Psoas muscle (tissue), 8 donors: ENCODE measurements around the gene TBC1D1. TPM values are rescaled to one million over a fixed set of nuclear protein-coding genes. Genes with fewer than 3 reads are reported as not detected.

Experiments
- ATAC-seq, 4 donors: fragments of 200-7000 bp; cut with Tn5 transposase; one replicate each; pipeline ENCODE4 v1.9.1; 2020; ENCODE audit warnings: moderate library complexity in 3 of 4, mild to moderate bottlenecking in 2 of 4
- DNase-seq, 2 donors: peaks; one replicate each; pipeline ENCODE4 v3.0.0-alpha.2; 2020
- H3K27ac ChIP-seq: fragments of 200-600 bp; one replicate; pipeline ENCODE4 v1.8.0; 2022
- H3K27me3 ChIP-seq, 3 donors: fragments of 200-600 bp in 1 of 3; one replicate each; pipeline versions ENCODE4 v1.6.1 to v1.8.0; 2013 to 2022; ENCODE audit warnings: low read length in 2 of 3, mild to moderate bottlenecking in 2 of 3, moderate library complexity in 1 of 3; ENCODE audit not compliant: insufficient read depth in 3 of 3
- H3K36me3 ChIP-seq, 2 donors: fragments of 200-600 bp in 1 of 2; one replicate each; pipeline versions ENCODE4 v1.6.1 to v1.8.0; 2013 to 2022; ENCODE audit warnings: low read depth in 1 of 2, mild to moderate bottlenecking in 1 of 2, moderate library complexity in 1 of 2; ENCODE audit not compliant: insufficient read depth in 1 of 2
- H3K4me1 ChIP-seq: fragments of 200-600 bp; one replicate; pipeline ENCODE4 v1.8.0; 2022
- H3K4me3 ChIP-seq: fragments of 200-600 bp; one replicate; pipeline ENCODE4 v1.8.0; 2022; ENCODE audit warnings: mild to moderate bottlenecking
- H3K9me3 ChIP-seq: fragments of 200-600 bp; one replicate; pipeline ENCODE4 v1.8.0; 2022
- WGBS, 3 donors: extraction: QIAGEN DNeasy Blood & Tissue Kit; methylation state at CpG; one replicate each; pipeline versions ENCODE4 v1.1.6 to v1.1.7; 2013; 5-methylcytosine and 5-hydroxymethylcytosine counted together
- intact Hi-C, 2 donors: fragments of 100-400 bp; cut with DNase I; formaldehyde crosslinking; loops; one replicate each; pipeline versions ENCODE4 v1.11.0 to v1.14.2; 2022
- polyA plus RNA-seq, 3 donors: library from polyadenylated mRNA; stranded (reverse); fragments of 200-250 nt; gene quantifications; one replicate each; pipeline ENCODE4 v1.2.3, GENCODE V29; 2013
- total RNA-seq, 4 donors: library from RNA; stranded (reverse); fragmentation: NEBNext Ultra II Directional in 2 of 4; extraction: Animal tissue kit (Norgen Biotek cat#: 25700) in 2 of 4; gene quantifications; one replicate each; pipeline versions ENCODE4 v1.2.1 to v1.2.4, GENCODE V29; 2021 to 2023
- TF ChIP-seq, protein P1 (sequence below): fragments of 200-600 bp; IDR thresholded peaks from one replicate; pipeline ENCODE4 v1.8.0; 2022; ENCODE audit warnings: antibody characterized with exemption
- donor health status: healthy with polysubstance abuse.
- donor health status: DM: no; HTN: no; CAD: no; lungs with moderate emphysema.
- donor health status: Bipolar disorder and iron deficiency.
- donor health status: healthy.
- donor health status: DM: yes; HTN: yes; CAD: no.
- donor health status: DM: no; HTN: no; CAD: no.
- donor health status: DM: no; HTN: no; CAD: no.
- donor health status: DM: yes; HTN: yes; CAD: no.

The TBC1D1 gene
- total and polyA plus RNA-seq, 7 donors, result 18.1 to 130 (median 42.5) TPM

DNA sequence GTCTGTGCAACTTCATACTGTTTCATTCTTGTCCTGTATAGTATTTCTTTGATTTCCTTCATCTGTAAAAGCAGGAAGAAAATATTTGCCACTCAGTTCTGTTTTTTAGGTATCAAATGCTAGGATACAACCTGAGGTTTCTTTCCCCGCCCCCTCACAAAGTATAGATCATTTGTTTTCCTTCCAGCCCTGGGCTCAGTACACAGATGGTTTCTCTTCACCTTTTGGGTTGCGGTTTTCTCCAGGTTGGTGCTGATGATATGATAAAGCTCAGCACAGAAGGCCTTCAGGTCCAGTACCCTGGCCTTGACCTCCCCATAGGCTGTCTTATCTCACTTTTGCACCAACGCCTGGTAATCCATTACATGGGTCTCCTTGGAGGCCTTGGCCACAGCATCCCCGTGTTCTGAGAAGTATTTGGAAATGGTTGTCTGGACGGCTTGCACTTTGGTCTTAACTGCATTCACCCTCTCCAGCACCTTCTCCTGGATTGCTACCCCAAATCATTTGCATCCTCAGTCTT lies 104.5 kb downstream of the TBC1D1 start:
- TF ChIP-seq, protein P1, sequence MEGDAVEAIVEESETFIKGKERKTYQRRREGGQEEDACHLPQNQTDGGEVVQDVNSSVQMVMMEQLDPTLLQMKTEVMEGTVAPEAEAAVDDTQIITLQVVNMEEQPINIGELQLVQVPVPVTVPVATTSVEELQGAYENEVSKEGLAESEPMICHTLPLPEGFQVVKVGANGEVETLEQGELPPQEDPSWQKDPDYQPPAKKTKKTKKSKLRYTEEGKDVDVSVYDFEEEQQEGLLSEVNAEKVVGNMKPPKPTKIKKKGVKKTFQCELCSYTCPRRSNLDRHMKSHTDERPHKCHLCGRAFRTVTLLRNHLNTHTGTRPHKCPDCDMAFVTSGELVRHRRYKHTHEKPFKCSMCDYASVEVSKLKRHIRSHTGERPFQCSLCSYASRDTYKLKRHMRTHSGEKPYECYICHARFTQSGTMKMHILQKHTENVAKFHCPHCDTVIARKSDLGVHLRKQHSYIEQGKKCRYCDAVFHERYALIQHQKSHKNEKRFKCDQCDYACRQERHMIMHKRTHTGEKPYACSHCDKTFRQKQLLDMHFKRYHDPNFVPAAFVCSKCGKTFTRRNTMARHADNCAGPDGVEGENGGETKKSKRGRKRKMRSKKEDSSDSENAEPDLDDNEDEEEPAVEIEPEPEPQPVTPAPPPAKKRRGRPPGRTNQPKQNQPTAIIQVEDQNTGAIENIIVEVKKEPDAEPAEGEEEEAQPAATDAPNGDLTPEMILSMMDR, result no peak
- intact Hi-C loops, result no loop called here
- DNase-seq (no peak), ATAC-seq (no peak)
- no peak overlapping the region for H3K4me3 ChIP-seq
- 91 to 94% (median 92%) methylated on average over 5 of the region's 5 CpGs for WGBS, 3 donors
- H3K27me3 ChIP-seq, result no peaks in the 10 kb centered on the region
- no peaks in the 10 kb centered on the region for H3K36me3 ChIP-seq
- no peaks in the 10 kb centered on the region for H3K4me1 ChIP-seq
- no peak overlapping the region for H3K27ac ChIP-seq
- H3K9me3 ChIP-seq, result no peaks in the 10 kb centered on the region

DNA sequence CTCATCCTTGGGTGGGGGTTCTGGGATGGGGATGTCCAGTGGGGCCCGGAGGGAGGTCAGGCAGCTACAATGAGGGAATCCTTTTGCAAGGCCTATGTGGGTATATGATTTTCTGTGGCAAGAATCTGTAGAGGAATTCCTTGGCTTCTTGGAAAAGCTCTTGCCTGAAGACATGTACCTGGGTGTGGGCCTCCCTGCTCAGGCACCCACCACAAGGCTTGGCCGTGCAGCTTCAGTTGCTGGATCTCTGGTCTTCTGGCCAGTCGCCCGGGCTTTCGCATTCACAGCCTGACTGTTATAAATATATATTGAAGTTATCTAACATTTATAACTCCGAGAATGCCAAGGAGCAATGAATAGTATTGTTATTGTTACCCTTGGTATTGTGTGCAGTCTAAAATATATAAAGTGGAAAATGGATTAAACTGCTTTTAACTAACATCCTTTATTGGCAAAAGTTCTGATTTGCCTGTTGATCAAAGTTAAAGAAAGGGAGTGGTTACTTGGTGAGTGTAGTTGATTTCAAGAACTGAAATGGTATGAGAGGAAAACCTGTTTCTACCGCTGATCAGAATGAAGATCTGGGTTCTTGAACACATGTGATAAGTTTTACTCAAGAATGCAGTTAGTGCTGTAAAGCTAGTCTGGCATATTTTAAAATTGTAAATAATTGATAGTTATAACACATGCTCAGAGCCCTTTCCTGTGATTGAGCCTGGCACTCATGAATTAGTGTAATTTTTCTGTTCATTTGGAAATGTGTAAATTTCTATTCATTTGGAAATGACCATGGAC lies 105.3 kb downstream of the TBC1D1 start:
- Histone ChIP-seq H3K4me1 (no peaks in the 10 kb centered on the region), H3K36me3 (peaks cover 0 to 2% of the 10 kb centered on the region in 2 donors), H3K4me3 (no peak overlapping the region), H3K9me3 (no peaks in the 10 kb centered on the region), H3K27me3 (no peaks in the 10 kb centered on the region), H3K27ac (no peak overlapping the region)
- DNase-seq, result peak in 1 of 2 donors; percentile 56
- 65 to 92% (median 75%) methylated on average over 7 of the region's 7 CpGs for WGBS, 3 donors
- intact Hi-C loops, result no loop called here
- peak in 1 of 4 donors; percentile 42 for ATAC-seq
- TF ChIP-seq, protein P1, result no peak

DNA sequence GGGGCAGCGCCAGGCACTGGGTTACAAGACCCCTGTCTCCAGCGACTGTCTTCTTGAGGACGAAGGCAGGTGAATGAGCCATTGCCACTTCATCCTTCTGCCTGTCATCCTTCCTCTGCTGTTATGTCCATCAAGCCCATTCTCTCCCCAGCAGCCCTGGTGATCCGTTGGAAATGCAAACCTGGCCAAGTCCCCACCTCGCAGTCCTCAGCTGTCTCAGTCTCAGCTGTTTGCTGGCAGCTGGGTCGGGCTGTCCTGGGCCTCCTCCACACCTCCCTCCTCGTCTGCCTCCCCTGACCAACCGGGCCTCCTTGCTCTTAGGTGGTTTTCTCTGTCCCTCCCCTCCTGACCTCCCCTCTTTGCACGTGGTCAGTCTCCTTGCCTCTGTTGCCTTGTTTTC lies 107.3 kb downstream of the TBC1D1 start:
- intact Hi-C loops, result no loop called here
- peak in 3 of 4 donors; percentile 43 to 64 (median 62) for ATAC-seq
- 39 to 56% (median 40%) methylated on average over 9 of the region's 9 CpGs for WGBS, 3 donors
- Histone ChIP-seq H3K9me3 (no peaks in the 10 kb centered on the region), H3K36me3 (peaks cover 0 to 2% of the 10 kb centered on the region in 2 donors), H3K4me1 (no peaks in the 10 kb centered on the region), H3K4me3 (no peak overlapping the region), H3K27me3 (no peaks in the 10 kb centered on the region), H3K27ac (no peak overlapping the region)
- peak in 1 of 2 donors; percentile 55 for DNase-seq
- TF ChIP-seq, protein P1, result no peak

DNA sequence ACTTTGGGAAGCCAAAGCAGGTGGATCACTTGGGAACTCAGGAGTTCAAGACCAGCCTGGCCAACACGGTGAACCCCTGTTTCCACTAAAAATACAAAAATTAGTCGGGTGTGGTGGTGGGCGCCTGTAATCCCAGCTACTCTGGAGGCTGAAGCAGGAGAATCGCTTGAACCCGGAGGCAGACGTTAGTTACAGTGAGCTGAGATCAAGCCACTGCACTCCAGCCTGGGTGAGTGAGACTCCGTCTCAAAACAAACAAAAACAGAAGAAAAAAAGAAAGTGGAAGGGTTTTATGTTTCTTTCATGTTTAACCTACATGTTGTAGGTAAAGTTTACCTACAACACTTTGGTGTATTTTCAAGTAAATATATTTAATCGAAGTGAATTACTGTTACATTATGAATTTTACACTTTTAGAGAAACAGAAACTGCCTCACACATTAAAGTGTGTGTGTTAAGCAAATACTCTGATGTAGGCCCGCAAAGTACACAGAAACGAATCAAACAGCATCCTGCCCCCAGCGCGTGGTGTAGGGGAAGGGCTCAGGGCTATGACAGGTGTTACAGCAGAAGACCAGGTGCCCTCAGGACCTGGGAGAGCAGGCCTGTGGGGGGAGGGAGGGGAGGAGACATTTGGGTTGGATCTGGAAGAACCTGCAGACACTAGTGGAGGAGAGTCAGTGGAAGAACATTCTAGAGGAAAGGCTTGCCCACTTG lies 108.3 kb downstream of the TBC1D1 start:
- Histone ChIP-seq H3K4me1 (no peaks in the 10 kb centered on the region), H3K27me3 (no peaks in the 10 kb centered on the region), H3K27ac (no peak overlapping the region), H3K4me3 (no peak overlapping the region), H3K36me3 (peaks cover 0 to 2% of the 10 kb centered on the region in 2 donors), H3K9me3 (no peaks in the 10 kb centered on the region)
- no peak for DNase-seq
- WGBS, 3 donors, result 92 to 97% (median 95%) methylated on average over 12 of the region's 12 CpGs
- intact Hi-C loops, result no loop called here
- TF ChIP-seq, protein P1, result no peak
- ATAC-seq, result no peak
